Measurements from ENCODE around the gene TEX51.

TEX51 gene

DNA sequence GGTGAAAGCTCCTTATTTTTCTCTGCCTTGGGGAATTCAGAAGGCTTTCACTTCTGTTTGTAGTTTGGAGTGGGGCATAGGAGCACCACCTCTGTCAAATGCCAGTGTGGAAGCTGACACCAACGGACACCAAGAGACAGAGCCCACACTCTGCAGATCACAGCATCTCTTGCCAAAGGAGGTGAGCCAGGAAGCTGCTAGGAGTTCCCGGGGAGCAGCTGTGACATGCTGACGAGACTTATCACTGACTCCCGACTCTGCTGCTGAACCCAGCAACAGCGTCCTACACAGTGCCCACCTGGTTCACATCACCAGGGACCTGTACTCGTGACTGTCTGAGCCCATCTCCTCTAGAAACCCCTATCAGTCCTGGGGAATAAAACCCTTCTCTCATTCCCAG lies 8.1 kb downstream of the TEX51 start:
- no peaks in the 10 kb centered on the region for H3K4me1 ChIP-seq (ENCODE audit: insufficient read depth, low read length)
- H3K27me3 ChIP-seq (ENCODE audit: insufficient read depth, low read length) = no peaks in the 10 kb centered on the region
- no peaks in the 10 kb centered on the region for H3K36me3 ChIP-seq (ENCODE audit: insufficient read depth, low read length)
- H3K4me3 ChIP-seq (ENCODE audit: low read length) = no peak overlapping the region
- WGBS = 92% methylated on average over 6 of the region's 6 CpGs
- H3K27ac ChIP-seq (ENCODE audit: low read depth, low read length) = no peak overlapping the region
- peaks cover 6% of the 10 kb centered on the region; the same call in 1 of the 2 replicates for H3K9me3 ChIP-seq (ENCODE audit: insufficient read depth, low read depth, low read length)
- no peak overlapping the region for H3K9ac ChIP-seq (ENCODE audit: low read depth, low read length)

DNA sequence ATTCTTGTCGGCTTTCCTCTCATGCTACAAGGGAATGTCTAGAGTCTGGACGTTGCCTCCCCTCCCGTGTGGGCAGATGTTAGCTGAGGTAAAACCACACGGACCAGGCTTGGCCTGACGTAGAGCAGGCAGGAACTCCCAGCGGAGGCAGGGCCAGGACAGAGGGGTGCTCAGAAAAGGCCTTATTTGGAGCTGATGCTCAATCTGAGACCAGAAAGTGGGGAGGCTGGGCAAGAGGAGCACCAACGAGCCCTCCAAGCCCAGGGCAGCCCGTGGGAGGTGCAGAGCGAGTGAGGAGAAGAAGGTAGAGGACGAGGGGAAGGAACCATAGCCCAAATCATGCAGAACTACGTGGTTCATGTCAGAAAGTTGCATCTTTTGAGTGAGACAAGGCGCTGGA lies 9.0 kb downstream of the TEX51 start:
- 91% methylated on average over 12 of the region's 12 CpGs for WGBS
- no peak overlapping the region for H3K27ac ChIP-seq (ENCODE audit: low read depth, low read length)
- peaks cover 6% of the 10 kb centered on the region; the same call in 1 of the 2 replicates for H3K9me3 ChIP-seq (ENCODE audit: insufficient read depth, low read depth, low read length)
- no peaks in the 10 kb centered on the region for H3K36me3 ChIP-seq (ENCODE audit: insufficient read depth, low read length)
- no peaks in the 10 kb centered on the region for H3K27me3 ChIP-seq (ENCODE audit: insufficient read depth, low read length)
- no peak overlapping the region for H3K4me3 ChIP-seq (ENCODE audit: low read length)
- H3K9ac ChIP-seq (ENCODE audit: low read depth, low read length) = no peak overlapping the region
- no peaks in the 10 kb centered on the region for H3K4me1 ChIP-seq (ENCODE audit: insufficient read depth, low read length)

- 78% methylated on average over 10 of the region's 10 CpGs for WGBS
- no peak overlapping the region for H3K4me3 ChIP-seq (ENCODE audit: low read length)
- no peaks in the 10 kb centered on the region for H3K4me1 ChIP-seq (ENCODE audit: insufficient read depth, low read length)
- no peaks in the 10 kb centered on the region for H3K27me3 ChIP-seq (ENCODE audit: insufficient read depth, low read length)
- no peak overlapping the region for H3K9ac ChIP-seq (ENCODE audit: low read depth, low read length)
- no peak overlapping the region for H3K27ac ChIP-seq (ENCODE audit: low read depth, low read length)
- peaks cover 6% of the 10 kb centered on the region; the same call in 1 of the 2 replicates for H3K9me3 ChIP-seq (ENCODE audit: insufficient read depth, low read depth, low read length)
- no peaks in the 10 kb centered on the region for H3K36me3 ChIP-seq (ENCODE audit: insufficient read depth, low read length)
Observed at GRCh38 chr2:126908721-126909177, 10.1 kb downstream of the TEX51 start.

DNA sequence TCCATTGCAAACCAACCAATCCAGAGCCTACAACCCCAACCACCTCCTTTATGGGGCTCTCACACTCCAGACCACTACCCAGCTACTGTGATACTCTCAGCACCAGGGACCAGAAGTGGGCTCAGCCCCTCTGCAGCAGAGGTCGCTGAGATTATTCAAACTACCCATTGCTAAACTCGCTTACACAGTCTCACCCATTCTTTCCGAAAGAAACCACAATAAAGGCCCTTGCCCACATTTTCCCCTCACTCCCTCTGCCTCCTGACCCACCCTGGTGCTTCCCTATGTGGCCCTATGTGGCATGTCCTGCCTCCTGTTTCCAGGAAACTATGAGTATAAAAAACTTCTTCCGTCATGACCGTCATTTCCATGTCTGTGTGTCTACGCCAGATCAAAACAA lies 10.7 kb downstream of the TEX51 start:
- no peak overlapping the region for H3K27ac ChIP-seq (ENCODE audit: low read depth, low read length)
- no peaks in the 10 kb centered on the region for H3K27me3 ChIP-seq (ENCODE audit: insufficient read depth, low read length)
- 91% methylated on average over 6 of the region's 6 CpGs for WGBS
- no peaks in the 10 kb centered on the region for H3K4me1 ChIP-seq (ENCODE audit: insufficient read depth, low read length)
- H3K36me3 ChIP-seq (ENCODE audit: insufficient read depth, low read length) = no peaks in the 10 kb centered on the region
- no peak overlapping the region for H3K9ac ChIP-seq (ENCODE audit: low read depth, low read length)
- peaks cover 3% of the 10 kb centered on the region; the same call in 1 of the 2 replicates for H3K9me3 ChIP-seq (ENCODE audit: insufficient read depth, low read depth, low read length)
- H3K4me3 ChIP-seq (ENCODE audit: low read length) = no peak overlapping the region

DNA sequence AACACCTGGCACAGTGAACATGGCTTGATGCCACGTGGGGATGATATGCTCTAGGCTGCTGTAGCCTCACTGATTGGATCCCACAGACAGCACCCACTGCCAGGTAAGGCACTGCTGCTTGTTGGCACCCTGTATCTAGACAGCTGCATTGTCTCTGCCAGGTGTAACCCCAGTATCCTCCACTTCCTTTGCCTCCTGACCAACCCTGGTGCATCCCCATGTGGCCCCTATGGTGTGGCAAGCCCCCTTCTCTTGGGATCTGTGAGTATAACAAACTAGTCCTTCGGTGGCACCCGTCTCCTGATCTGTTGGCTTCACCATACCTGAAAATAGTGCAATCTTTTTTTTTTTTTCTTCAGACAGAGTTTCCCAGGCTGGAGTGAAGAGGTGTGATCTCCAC lies 11.1 kb downstream of the TEX51 start:
- no peaks in the 10 kb centered on the region for H3K36me3 ChIP-seq (ENCODE audit: insufficient read depth, low read length)
- no peaks in the 10 kb centered on the region for H3K27me3 ChIP-seq (ENCODE audit: insufficient read depth, low read length)
- H3K4me3 ChIP-seq (ENCODE audit: low read length) = no peak overlapping the region
- H3K27ac ChIP-seq (ENCODE audit: low read depth, low read length) = no peak overlapping the region
- 95% methylated on average over 3 of the region's 3 CpGs for WGBS
- no peaks in the 10 kb centered on the region for H3K9me3 ChIP-seq (ENCODE audit: insufficient read depth, low read depth, low read length)
- H3K4me1 ChIP-seq (ENCODE audit: insufficient read depth, low read length) = no peaks in the 10 kb centered on the region
- no peak overlapping the region for H3K9ac ChIP-seq (ENCODE audit: low read depth, low read length)

GRCh38 chr2:126910637-126911036 lies 11.9 kb downstream of the TEX51 start:
- 87% methylated on average over 1 of the region's 1 CpG for WGBS
- no peak overlapping the region for H3K27ac ChIP-seq (ENCODE audit: low read depth, low read length)
- no peaks in the 10 kb centered on the region for H3K27me3 ChIP-seq (ENCODE audit: insufficient read depth, low read length)
- no peaks in the 10 kb centered on the region for H3K36me3 ChIP-seq (ENCODE audit: insufficient read depth, low read length)
- no peaks in the 10 kb centered on the region for H3K4me1 ChIP-seq (ENCODE audit: insufficient read depth, low read length)
- no peak overlapping the region for H3K4me3 ChIP-seq (ENCODE audit: low read length)
- H3K9ac ChIP-seq (ENCODE audit: low read depth, low read length) = no peak overlapping the region
- H3K9me3 ChIP-seq (ENCODE audit: insufficient read depth, low read depth, low read length) = no peaks in the 10 kb centered on the region

DNA sequence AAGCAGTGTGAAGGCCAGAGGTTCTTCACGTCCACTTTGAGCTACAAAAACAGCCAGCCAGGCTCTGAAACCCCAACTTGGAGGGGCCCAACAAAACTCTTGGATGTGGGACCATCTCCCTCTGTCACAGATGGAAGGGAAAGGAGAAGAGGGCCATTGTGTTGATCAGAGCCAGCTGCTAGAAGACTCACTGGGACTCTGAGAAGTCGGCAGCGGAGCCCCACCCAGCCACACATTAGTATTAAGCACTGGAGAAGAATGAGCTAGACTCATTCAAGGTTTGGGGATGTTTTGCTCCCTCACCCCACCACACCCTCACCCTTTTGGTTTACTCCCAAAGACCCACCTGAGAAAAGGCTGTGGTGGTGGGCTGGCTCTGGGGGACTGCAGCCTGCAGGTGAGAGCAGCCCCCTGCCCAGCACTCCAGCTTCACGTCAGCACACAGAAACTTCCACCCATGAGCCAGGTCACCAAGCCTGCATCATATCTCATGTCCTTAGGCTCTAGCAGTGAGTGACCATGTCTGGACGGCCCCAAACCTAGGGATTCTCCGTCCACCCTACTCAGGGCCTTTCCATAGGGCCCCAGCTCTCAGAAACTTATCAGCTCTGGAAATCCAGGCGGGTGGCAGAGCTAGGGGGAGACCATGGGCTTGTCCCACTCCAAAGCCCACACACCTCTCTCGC lies 12.6 kb downstream of the TEX51 start:
- Histone ChIP-seq H3K4me1 (ENCODE audit: insufficient read depth, low read length) (no peaks in the 10 kb centered on the region), H3K27me3 (ENCODE audit: insufficient read depth, low read length) (no peaks in the 10 kb centered on the region), H3K27ac (ENCODE audit: low read depth, low read length) (no peak overlapping the region), H3K4me3 (ENCODE audit: low read length) (no peak overlapping the region), H3K9ac (ENCODE audit: low read depth, low read length) (no peak overlapping the region), H3K9me3 (ENCODE audit: insufficient read depth, low read depth, low read length) (no peaks in the 10 kb centered on the region), H3K36me3 (ENCODE audit: insufficient read depth, low read length) (no peaks in the 10 kb centered on the region)
- 98% methylated on average over 8 of the region's 8 CpGs for WGBS

DNA sequence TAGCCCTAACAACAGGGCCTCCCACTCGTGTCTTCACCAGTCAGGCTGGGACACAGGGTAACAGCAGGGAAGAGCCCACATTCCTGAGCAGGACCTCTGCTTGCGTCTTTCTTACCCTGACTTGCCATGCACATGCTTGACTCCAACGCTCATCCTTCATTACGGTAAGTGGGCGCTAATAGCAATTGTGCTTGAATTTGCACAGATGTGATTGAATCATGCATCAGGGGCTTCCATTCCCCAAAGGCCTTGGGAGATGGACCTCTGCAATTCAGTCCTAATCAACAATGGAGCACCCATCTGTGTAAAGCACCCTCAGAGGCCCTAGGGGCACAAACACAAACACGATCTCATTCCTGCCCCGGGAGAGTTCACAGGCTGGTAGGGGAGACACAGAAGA lies 13.5 kb downstream of the TEX51 start:
- Histone ChIP-seq H3K4me1 (ENCODE audit: insufficient read depth, low read length) (no peaks in the 10 kb centered on the region), H3K27me3 (ENCODE audit: insufficient read depth, low read length) (no peaks in the 10 kb centered on the region), H3K9me3 (ENCODE audit: insufficient read depth, low read depth, low read length) (no peaks in the 10 kb centered on the region), H3K9ac (ENCODE audit: low read depth, low read length) (no peak overlapping the region), H3K27ac (ENCODE audit: low read depth, low read length) (no peak overlapping the region), H3K4me3 (ENCODE audit: low read length) (no peak overlapping the region), H3K36me3 (ENCODE audit: insufficient read depth, low read length) (no peaks in the 10 kb centered on the region)
- WGBS = 92% methylated on average over 7 of the region's 7 CpGs

- H3K9me3 ChIP-seq (ENCODE audit: insufficient read depth, low read depth, low read length) = no peaks in the 10 kb centered on the region
- no peaks in the 10 kb centered on the region for H3K4me1 ChIP-seq (ENCODE audit: insufficient read depth, low read length)
- H3K27ac ChIP-seq (ENCODE audit: low read depth, low read length) = no peak overlapping the region
- no peak overlapping the region for H3K9ac ChIP-seq (ENCODE audit: low read depth, low read length)
- H3K27me3 ChIP-seq (ENCODE audit: insufficient read depth, low read length) = no peaks in the 10 kb centered on the region
- 88% methylated on average over 2 of the region's 2 CpGs for WGBS
- H3K36me3 ChIP-seq (ENCODE audit: insufficient read depth, low read length) = no peaks in the 10 kb centered on the region
- H3K4me3 ChIP-seq (ENCODE audit: low read length) = no peak overlapping the region
Observed at GRCh38 chr2:126913329-126913728, 14.6 kb downstream of the TEX51 start.

DNA sequence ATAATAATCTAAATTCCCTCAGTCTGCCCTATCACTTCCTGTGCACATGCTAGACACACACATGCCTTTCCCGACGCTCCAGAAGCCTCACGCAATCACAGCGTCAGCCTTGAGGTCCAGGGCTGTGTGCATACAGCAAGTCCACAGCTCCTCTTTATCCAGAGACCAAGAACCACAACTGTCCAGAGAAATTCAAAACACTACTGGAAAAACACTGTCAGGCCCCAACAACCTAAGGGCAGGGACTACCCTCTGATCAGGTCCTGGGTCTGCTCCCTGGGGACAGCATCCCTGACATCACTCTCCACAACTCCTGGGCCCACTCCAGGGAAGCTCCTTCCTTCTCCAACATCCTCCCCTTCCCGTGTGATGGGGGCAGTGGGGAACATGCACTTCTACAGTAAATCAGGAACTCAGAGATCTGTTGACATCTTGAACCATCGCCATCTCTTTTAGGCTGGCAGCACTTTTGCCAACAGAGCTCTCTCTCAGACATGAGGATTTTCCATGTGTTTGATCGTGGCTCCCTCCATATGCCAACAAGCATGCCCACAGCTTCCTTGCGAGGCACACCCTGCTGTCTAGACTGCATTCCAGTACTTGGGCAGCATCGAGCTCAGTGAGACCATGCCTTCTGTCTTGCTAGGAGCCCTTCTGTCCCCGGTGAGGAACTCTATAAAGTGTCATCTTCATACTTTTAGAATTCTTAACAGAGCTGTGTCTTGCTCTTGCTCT lies 15.4 kb downstream of the TEX51 start:
- no peaks in the 10 kb centered on the region for H3K27me3 ChIP-seq (ENCODE audit: insufficient read depth, low read length)
- H3K9ac ChIP-seq (ENCODE audit: low read depth, low read length) = no peak overlapping the region
- 90% methylated on average over 10 of the region's 10 CpGs for WGBS
- no peaks in the 10 kb centered on the region for H3K4me1 ChIP-seq (ENCODE audit: insufficient read depth, low read length)
- no peak overlapping the region for H3K27ac ChIP-seq (ENCODE audit: low read depth, low read length)
- H3K9me3 ChIP-seq (ENCODE audit: insufficient read depth, low read depth, low read length) = no peaks in the 10 kb centered on the region
- no peak overlapping the region for H3K4me3 ChIP-seq (ENCODE audit: low read length)
- H3K36me3 ChIP-seq (ENCODE audit: insufficient read depth, low read length) = no peaks in the 10 kb centered on the region

- Histone ChIP-seq H3K36me3 (ENCODE audit: insufficient read depth, low read length) (no peaks in the 10 kb centered on the region), H3K27ac (ENCODE audit: low read depth, low read length) (no peak overlapping the region), H3K9me3 (ENCODE audit: insufficient read depth, low read depth, low read length) (no peaks in the 10 kb centered on the region), H3K9ac (ENCODE audit: low read depth, low read length) (no peak overlapping the region), H3K4me3 (ENCODE audit: low read length) (no peak overlapping the region), H3K27me3 (ENCODE audit: insufficient read depth, low read length) (no peaks in the 10 kb centered on the region), H3K4me1 (ENCODE audit: insufficient read depth, low read length) (no peaks in the 10 kb centered on the region)
- 94% methylated on average over 14 of the region's 14 CpGs for WGBS
Observed at GRCh38 chr2:126914811-126915500, 16.3 kb downstream of the TEX51 start.
